Small intestine (tissue), 7 donors: ENCODE measurements around the gene ZNF691. TPM values are rescaled to one million over a fixed set of nuclear protein-coding genes. Genes with fewer than 3 reads are reported as not detected.
"Not testable (repeated sequence)": the region's sequence is repeated elsewhere in the genome, so short reads cannot be mapped to it uniquely, and the experiment has no call there.

Source experiments
- DNase-seq, 2 donors: peaks; one replicate each; pipeline versions ENCODE4 v3.0.0 to v3.0.0-alpha.2; 2013
- FAIRE-seq: peaks from 2 replicates; lab custom pipeline; 2012; peaks lifted over from hg19 to GRCh38; lab: Jason Lieb, UNC
- H3K27ac ChIP-seq, 3 donors: one replicate each; pipeline ENCODE4 v1.5.1; 2013; ENCODE audit warnings: low read length in 2 of 3, mild to moderate bottlenecking in 2 of 3, control low read depth in 1 of 3, inconsistent platforms in 1 of 3, low read depth in 1 of 3, moderate library complexity in 1 of 3
- H3K27me3 ChIP-seq, 3 donors: one replicate each; pipeline ENCODE4 v1.6.1; 2013; ENCODE audit warnings: low read length in 3 of 3, inconsistent platforms in 1 of 3; ENCODE audit not compliant: control insufficient read depth in 3 of 3, insufficient read depth in 3 of 3
- H3K36me3 ChIP-seq, 3 donors: one replicate each; pipeline ENCODE4 v1.6.1; 2013; ENCODE audit warnings: low read length in 3 of 3, inconsistent platforms in 1 of 3, low read depth in 1 of 3, mild to moderate bottlenecking in 1 of 3, moderate library complexity in 1 of 3; ENCODE audit not compliant: control insufficient read depth in 3 of 3, insufficient read depth in 2 of 3
- H3K4me1 ChIP-seq, 3 donors: one replicate each; pipeline ENCODE4 v1.6.1; 2013; ENCODE audit warnings: low read length in 2 of 3, inconsistent platforms in 1 of 3, low read depth in 1 of 3, mild to moderate bottlenecking in 1 of 3, moderate library complexity in 1 of 3; ENCODE audit not compliant: control insufficient read depth in 3 of 3, insufficient read depth in 2 of 3
- H3K4me3 ChIP-seq, 3 donors: one replicate each; pipeline ENCODE4 v1.5.1; 2013; ENCODE audit warnings: low read length in 3 of 3, control low read depth in 1 of 3, inconsistent platforms in 1 of 3, low read depth in 1 of 3, mild to moderate bottlenecking in 1 of 3, moderate library complexity in 1 of 3
- H3K9me3 ChIP-seq, 2 donors: one replicate each; pipeline ENCODE4 v1.6.1; 2013; ENCODE audit warnings: low read depth in 1 of 2, low read length in 1 of 2; ENCODE audit not compliant: control insufficient read depth in 2 of 2, insufficient read depth in 1 of 2
- WGBS, 3 donors: extraction: QIAGEN DNeasy Blood & Tissue Kit; methylation state at CpG; one replicate each; pipeline ENCODE4 v1.1.7; 2013; 5-methylcytosine and 5-hydroxymethylcytosine counted together
- polyA plus RNA-seq, 4 donors: library from polyadenylated mRNA; stranded (reverse) in 3 of 4; unstranded in 1 of 4; fragments of 200-250 nt in 3 of 4; fragments of 120-200 nt in 1 of 4; gene quantifications; one replicate each; pipeline versions ENCODE4 v1.2.1 to v1.2.3, GENCODE V29; 2013
- donor health status: healthy with polysubstance abuse.
- donor health status: control.
- donor health status: control.
- donor health status: Bipolar disorder and iron deficiency.
- donor health status: healthy.

The ZNF691 gene
- polyA plus RNA-seq, 4 donors = 5.4 to 10.6 (median 6.3) TPM

GRCh38 chr1:42889264-42889663 is 42.9 kb downstream of the ZNF691 start:
- no peaks in the 10 kb centered on the region for H3K9me3 ChIP-seq
- H3K4me1 ChIP-seq = no peaks in the 10 kb centered on the region
- no peaks in the 10 kb centered on the region for H3K36me3 ChIP-seq
- H3K4me3 ChIP-seq = no peak overlapping the region
- H3K27me3 ChIP-seq = peaks cover 0 to 5% (median 2%) of the 10 kb centered on the region in 3 donors
- FAIRE-seq (no peak), DNase-seq (no peak)
- WGBS, 3 donors = 84 to 91% (median 91%) methylated on average over 4 of the region's 4 CpGs
- H3K27ac ChIP-seq = no peak overlapping the region

GRCh38 chr1:42891465-42892138 is 45.2 kb downstream of the ZNF691 start:
- no peak overlapping the region for H3K4me3 ChIP-seq
- 48 to 63% (median 60%) methylated on average over 5 of the region's 5 CpGs for WGBS, 3 donors
- DNase-seq (no peak), FAIRE-seq (no peak)
- peaks cover 0 to 5% (median 2%) of the 10 kb centered on the region in 3 donors for H3K27me3 ChIP-seq
- H3K36me3 ChIP-seq = no peaks in the 10 kb centered on the region
- H3K4me1 ChIP-seq = no peaks in the 10 kb centered on the region
- H3K27ac ChIP-seq = no peak overlapping the region
- H3K9me3 ChIP-seq = peaks cover 0 to 2% of the 10 kb centered on the region in 2 donors

- not testable (repeated sequence) for H3K27ac ChIP-seq, H3K4me3 ChIP-seq, H3K4me1 ChIP-seq, H3K9me3 ChIP-seq, DNase-seq, H3K36me3 ChIP-seq, FAIRE-seq, H3K27me3 ChIP-seq
- WGBS, 3 donors = 91 to 100% (median 93%) methylated on average over 4 of the region's 4 CpGs
Measured at GRCh38 chr1:42899960-42900359, 53.5 kb downstream of the ZNF691 start.

Other genes with a start within 250 kb of the ZNF691 start
- 10 to 100 TPM; 24.9 to 79.1 (median 42.0) TPM for gene PPIH, start 188.2 kb upstream of the ZNF691 start, polyA plus RNA-seq
- gene YBX1, start 164.2 kb upstream of the ZNF691 start, polyA plus RNA-seq = 100 to 1,000 TPM; 509 to 779 (median 590) TPM
- gene CLDN19, start 106.4 kb upstream of the ZNF691 start, polyA plus RNA-seq = 1 to 10 TPM in 1 of 4 donors, under 1 TPM in 1, not detected in 2; 0.18 to 8.4 TPM
- 10 to 100 TPM in 2 of 4 donors, 1 to 10 TPM in 2; 4.3 to 18.2 (median 11.4) TPM for gene P3H1, start 79.6 kb upstream of the ZNF691 start, polyA plus RNA-seq
- gene C1orf50, start 79.4 kb upstream of the ZNF691 start, polyA plus RNA-seq = 1 to 10 TPM; 3.9 to 9.1 (median 5.0) TPM
- under 1 TPM in 2 of 4 donors, not detected in 2; 0.03 to 0.06 TPM for gene TMEM269, start 61.6 kb upstream of the ZNF691 start, polyA plus RNA-seq
- gene ERMAP, start 29.5 kb upstream of the ZNF691 start, polyA plus RNA-seq = 10 to 100 TPM in 1 of 4 donors, 1 to 10 TPM in 3; 3.8 to 24.7 (median 6.8) TPM
- gene SVBP, start 29.2 kb upstream of the ZNF691 start, polyA plus RNA-seq = 10 to 100 TPM; 17.7 to 36.0 (median 27.0) TPM
- gene SLC2A1, start 112.3 kb downstream of the ZNF691 start, polyA plus RNA-seq = 10 to 100 TPM in 2 of 4 donors, 1 to 10 TPM in 2; 1.1 to 61.3 (median 8.4) TPM